Panc1 (cell line): ENCODE measurements around the gene KLRD1. TPM values are rescaled to one million over a fixed set of nuclear protein-coding genes. Genes with fewer than 3 reads are reported as not detected.
A peak's percentile ranks its signal among the peaks of the same experiment; 100 is the strongest.

Experiments used
- ATAC-seq: fragments of 200-7000 bp; cut with Tn5 transposase; 2 replicates; pipeline ENCODE4 v1.9.1; 2020; ENCODE audit warnings: mild to moderate bottlenecking, moderate library complexity
- Bru-seq: library from RNA; stranded (reverse); fragments of 400-500 nt; gene quantifications from one replicate; lab custom pipeline; 2021; lab: Mats Ljungman, UMichigan
- BruChase-seq, 2 experiments: library from RNA; stranded (reverse); fragments of 400-500 nt; gene quantifications; one replicate each; lab custom pipeline; 2021; lab: Mats Ljungman, UMichigan
- BruUV-seq: library from RNA; stranded (reverse); fragments of 400-500 nt; replicated peaks from 2 replicates; lab custom pipeline; 2021; lab: Mats Ljungman, UMichigan
- CTCF ChIA-PET: fragments of 300-600 bp; sonication (Branson Sonifier 250); formaldehyde crosslinking; loops from one replicate; lab custom pipeline; 2022; ENCODE audit warnings: antibody characterized with exemption; lab: Charles Lee
- POLR2A ChIA-PET: fragments of 300-600 bp; sonication (Branson Sonifier 250); formaldehyde crosslinking; loops from one replicate; lab custom pipeline; 2022; ENCODE audit warnings: antibody characterized with exemption; lab: Charles Lee
- DNase-seq: peaks from one replicate; pipeline ENCODE4 v3.0.0-alpha.2; 2010; ENCODE audit warnings: low read depth, low spot score
- H3K27ac ChIP-seq: 2 replicates; pipeline ENCODE4 v1.5.1; 2011; ENCODE audit warnings: mild to moderate bottlenecking, low read length, inconsistent platforms
- H3K27me3 ChIP-seq: fragments of 200-500 bp; sonication (Bioruptor generic); 2 replicates; pipeline ENCODE4 v1.6.0; 2014; ENCODE audit warnings: low read length, inconsistent platforms; ENCODE audit not compliant: control insufficient read depth, insufficient read depth
- H3K36me3 ChIP-seq: fragments of 200-500 bp; sonication (Bioruptor generic); 2 replicates; pipeline ENCODE4 v1.5.1; 2014; ENCODE audit warnings: inconsistent platforms, mild to moderate bottlenecking, low read length, moderate library complexity; ENCODE audit not compliant: control insufficient read depth, insufficient read depth
- H3K4me1 ChIP-seq: 2 replicates; pipeline ENCODE4 v1.5.1; 2011; ENCODE audit warnings: inconsistent platforms, mild to moderate bottlenecking, low read length, moderate library complexity; ENCODE audit not compliant: control insufficient read depth, insufficient read depth
- H3K4me3 ChIP-seq, 2 experiments: 2 replicates each; pipeline ENCODE4 v1.5.1; 2011 to 2012; ENCODE audit warnings: low read depth in 2 of 2, low read length in 2 of 2, mild to moderate bottlenecking in 2 of 2, inconsistent platforms in 1 of 2, moderate library complexity in 1 of 2
- H3K9me3 ChIP-seq: fragments of 200-500 bp; sonication (Bioruptor generic); 2 replicates; pipeline ENCODE4 v1.5.1; 2014; ENCODE audit warnings: low read depth, mild to moderate bottlenecking, inconsistent platforms, low read length, moderate library complexity; ENCODE audit not compliant: control insufficient read depth, insufficient read depth
- CTCF ChIP-seq: fragments of 450-650 bp; IDR thresholded peaks from 2 replicates; pipeline ENCODE4 v1.5.1; 2017; ENCODE audit warnings: mild to moderate bottlenecking
- POLR2AphosphoS5 ChIP-seq: IDR thresholded peaks from 2 replicates; pipeline ENCODE4 v1.6.1; 2012; ENCODE audit warnings: mild to moderate bottlenecking, low read depth, low read length, moderate library complexity
- SIN3A ChIP-seq: IDR thresholded peaks from 2 replicates; pipeline ENCODE4 v1.6.1; 2012; ENCODE audit warnings: low read depth, mild to moderate bottlenecking, low read length, moderate library complexity, borderline replicate concordance; ENCODE audit not compliant: insufficient read depth
- TCF7L2 ChIP-seq: IDR thresholded peaks from 2 replicates; pipeline ENCODE4 v1.6.1; 2011; ENCODE audit warnings: mild to moderate bottlenecking, low read depth, low read length, inconsistent platforms
- in situ Hi-C: cut with HindIII; loops from 2 replicates; pipeline ENCODE4 v1.10.0; 2016; ENCODE audit warnings: low sequenced_read_pairs, low pct_unique_long_range_greater_than_20kb
- intact Hi-C: fragments of 100-400 bp; cut with micrococcal nuclease; formaldehyde crosslinking; loops from one replicate; pipeline ENCODE4 v1.10.0; 2022; ENCODE audit not compliant: unreplicated experiment
- long read RNA-seq: library from polyadenylated mRNA; unstranded; transcript quantifications from one replicate; pipeline ENCODE4 v2.0.0, GENCODE V29; 2021; ENCODE audit not compliant: unreplicated experiment
- polyA plus RNA-seq: library from polyadenylated mRNA; unstranded; fragments of >200 nt; gene quantifications from one replicate; pipeline ENCODE4 v1.2.1, GENCODE V29; 2012; ENCODE audit warnings: missing spikeins; ENCODE audit not compliant: insufficient read length
- total RNA-seq: library from RNA; stranded (reverse); gene quantifications from one replicate; pipeline ENCODE4 v1.2.1, GENCODE V29; 2021; ENCODE audit not compliant: unreplicated experiment
- TF ChIP-seq, protein P1 (sequence below), 2 experiments: IDR thresholded peaks; 2 replicates each; pipeline ENCODE4 v1.6.1; 2011 to 2012; ENCODE audit warnings: low read depth in 2 of 2, control low read depth in 1 of 2, low read length in 1 of 2, mild to moderate bottlenecking in 1 of 2, moderate library complexity in 1 of 2; ENCODE audit not compliant: insufficient read depth in 1 of 2

Gene KLRD1, protein sequence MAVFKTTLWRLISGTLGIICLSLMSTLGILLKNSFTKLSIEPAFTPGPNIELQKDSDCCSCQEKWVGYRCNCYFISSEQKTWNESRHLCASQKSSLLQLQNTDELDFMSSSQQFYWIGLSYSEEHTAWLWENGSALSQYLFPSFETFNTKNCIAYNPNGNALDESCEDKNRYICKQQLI
- total RNA-seq = not detected
- polyA plus RNA-seq = not detected
- Bru-seq, nascent RNA = percentile 13 among the genes with signal in this experiment
- percentile 12 among the genes with signal in this experiment for BruChase-seq, experiment 1, labeled RNA remaining after a 2-hour chase
- percentile 4 among the genes with signal in this experiment for BruChase-seq, experiment 2, labeled RNA remaining after a 6-hour chase
- long read RNA-seq = 0 reads

GRCh38 chr12:10307630-10308029, at the start of gene KLRD1:
TSS of gene KLRD1 (plus strand) at chr12:10307870. CDS start at chr12:10308078, 208 bp downstream.
- ChIA-PET POLR2A (no interaction called here), CTCF (no interaction called here)
- Histone ChIP-seq H3K4me1 (no peaks in the 10 kb centered on the region), H3K36me3 (no peaks in the 10 kb centered on the region), H3K4me3 (no peak within 1 kb of the TSS), H3K9me3 (no peaks in the 10 kb centered on the region), H3K27me3 (no peaks in the 10 kb centered on the region), H3K27ac (no peak within 1 kb of the TSS)
- no peak for ATAC-seq
- intact Hi-C loops (no loop called here), in situ Hi-C loops (no loop called here)
- no TSS peak for BruUV-seq
- no peak for DNase-seq
- TF ChIP-seq CTCF (no peak), SIN3A (no peak), TCF7L2 (no peak), POLR2AphosphoS5 (no peak)
- TF ChIP-seq, protein P1, sequence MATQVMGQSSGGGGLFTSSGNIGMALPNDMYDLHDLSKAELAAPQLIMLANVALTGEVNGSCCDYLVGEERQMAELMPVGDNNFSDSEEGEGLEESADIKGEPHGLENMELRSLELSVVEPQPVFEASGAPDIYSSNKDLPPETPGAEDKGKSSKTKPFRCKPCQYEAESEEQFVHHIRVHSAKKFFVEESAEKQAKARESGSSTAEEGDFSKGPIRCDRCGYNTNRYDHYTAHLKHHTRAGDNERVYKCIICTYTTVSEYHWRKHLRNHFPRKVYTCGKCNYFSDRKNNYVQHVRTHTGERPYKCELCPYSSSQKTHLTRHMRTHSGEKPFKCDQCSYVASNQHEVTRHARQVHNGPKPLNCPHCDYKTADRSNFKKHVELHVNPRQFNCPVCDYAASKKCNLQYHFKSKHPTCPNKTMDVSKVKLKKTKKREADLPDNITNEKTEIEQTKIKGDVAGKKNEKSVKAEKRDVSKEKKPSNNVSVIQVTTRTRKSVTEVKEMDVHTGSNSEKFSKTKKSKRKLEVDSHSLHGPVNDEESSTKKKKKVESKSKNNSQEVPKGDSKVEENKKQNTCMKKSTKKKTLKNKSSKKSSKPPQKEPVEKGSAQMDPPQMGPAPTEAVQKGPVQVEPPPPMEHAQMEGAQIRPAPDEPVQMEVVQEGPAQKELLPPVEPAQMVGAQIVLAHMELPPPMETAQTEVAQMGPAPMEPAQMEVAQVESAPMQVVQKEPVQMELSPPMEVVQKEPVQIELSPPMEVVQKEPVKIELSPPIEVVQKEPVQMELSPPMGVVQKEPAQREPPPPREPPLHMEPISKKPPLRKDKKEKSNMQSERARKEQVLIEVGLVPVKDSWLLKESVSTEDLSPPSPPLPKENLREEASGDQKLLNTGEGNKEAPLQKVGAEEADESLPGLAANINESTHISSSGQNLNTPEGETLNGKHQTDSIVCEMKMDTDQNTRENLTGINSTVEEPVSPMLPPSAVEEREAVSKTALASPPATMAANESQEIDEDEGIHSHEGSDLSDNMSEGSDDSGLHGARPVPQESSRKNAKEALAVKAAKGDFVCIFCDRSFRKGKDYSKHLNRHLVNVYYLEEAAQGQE (IDR thresholded peaks at IDR 0.05; ENCODE audit: insufficient read depth in 1 of 2, low read depth in 2 of 2, low read length in 1 of 2) = no peak

DNA sequence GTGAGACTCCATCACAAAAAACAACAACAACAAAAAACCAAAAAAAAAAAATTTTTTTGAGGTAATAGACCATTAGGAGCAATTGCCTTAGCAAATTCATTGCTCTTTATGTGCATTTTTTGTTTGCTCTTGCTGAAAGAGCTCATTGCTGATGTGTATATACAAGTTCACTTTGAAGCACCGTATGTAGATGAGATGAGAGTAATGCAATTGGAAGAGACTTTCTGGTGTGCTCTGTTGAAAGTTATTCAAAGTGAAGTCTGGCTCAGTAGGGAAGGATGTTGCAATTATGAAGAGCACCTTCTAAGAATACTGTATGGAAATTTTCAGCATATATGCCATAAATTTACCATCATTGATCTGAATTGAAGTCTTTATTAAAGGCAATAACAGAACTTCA, 46.7 kb upstream of the KLRD1 start:
- in situ Hi-C loops (no loop called here), intact Hi-C loops (no loop called here)
- TF ChIP-seq POLR2AphosphoS5 = no peak
- TF ChIP-seq TCF7L2 = no peak
- H3K9me3 ChIP-seq = peaks cover 2% of the 10 kb centered on the region; the same call in 1 of the 2 replicates
- H3K27ac ChIP-seq = no peak overlapping the region
- ChIA-PET POLR2A (no interaction called here), CTCF (no interaction called here)
- no peak for DNase-seq
- no peaks in the 10 kb centered on the region for H3K27me3 ChIP-seq
- no peak overlapping the region for H3K4me3 ChIP-seq
- ATAC-seq = no peak
- H3K36me3 ChIP-seq = no peaks in the 10 kb centered on the region
- no peaks in the 10 kb centered on the region for H3K4me1 ChIP-seq
- BruUV-seq = no TSS peak

DNA sequence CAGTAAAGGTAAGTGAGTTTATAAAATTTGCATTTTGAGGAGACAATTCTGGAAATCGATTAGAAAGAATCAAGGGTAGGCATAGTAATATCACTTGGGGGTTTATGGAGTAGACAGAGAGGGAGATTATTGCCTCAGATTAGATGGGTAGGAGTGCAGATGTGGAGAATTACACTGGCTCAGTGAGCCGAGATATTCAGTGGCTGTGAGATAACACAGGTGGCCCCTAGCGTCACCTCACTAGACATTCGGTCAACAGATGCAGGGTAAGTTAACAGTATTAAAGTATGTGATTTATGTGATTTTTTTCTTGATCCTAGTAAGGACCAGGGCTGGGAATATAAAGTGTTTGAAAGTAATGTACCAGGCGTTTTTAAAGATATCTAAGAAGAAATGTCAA, 39.6 kb upstream of the KLRD1 start:
- intact Hi-C loops = no loop called here
- Histone ChIP-seq H3K9me3 (no peaks in the 10 kb centered on the region), H3K4me1 (no peaks in the 10 kb centered on the region), H3K36me3 (no peaks in the 10 kb centered on the region), H3K27ac (no peak overlapping the region), H3K27me3 (no peaks in the 10 kb centered on the region), H3K4me3 (no peak overlapping the region)
- POLR2A ChIA-PET = no interaction called here
- TF ChIP-seq SIN3A (no peak), TCF7L2 (no peak), POLR2AphosphoS5 (no peak), CTCF (no peak)
- TF ChIP-seq, protein P1 (IDR thresholded peaks at IDR 0.05; ENCODE audit: insufficient read depth in 1 of 2, low read depth in 2 of 2, low read length in 1 of 2) = no peak
- ATAC-seq (no peak), DNase-seq (no peak)
- CTCF ChIA-PET = no interaction called here
- no TSS peak for BruUV-seq
- in situ Hi-C loops = no loop called here
